Upper lobe of right lung (tissue), 1 donor: ENCODE results near the gene NFKB1. TPM values are rescaled to one million over a fixed set of nuclear protein-coding genes. Genes with fewer than 3 reads are reported as not detected.

ENCODE experiments used
- ATAC-seq: fragments of 200-7000 bp; cut with Tn5 transposase; one replicate; pipeline ENCODE4 v1.9.1; 2020; ENCODE audit warnings: mild to moderate bottlenecking, moderate library complexity
- DNase-seq: peaks from one replicate; pipeline ENCODE4 v3.0.0-alpha.2; 2020
- H3K27ac ChIP-seq: fragments of 200-600 bp; one replicate; pipeline ENCODE4 v1.8.0; 2022
- H3K27me3 ChIP-seq: fragments of 200-600 bp; one replicate; pipeline ENCODE4 v1.8.0; 2022; ENCODE audit warnings: mild to moderate bottlenecking
- H3K36me3 ChIP-seq: fragments of 200-600 bp; one replicate; pipeline ENCODE4 v1.8.0; 2022
- H3K4me1 ChIP-seq: fragments of 200-600 bp; one replicate; pipeline ENCODE4 v1.8.0; 2022
- H3K4me3 ChIP-seq: fragments of 200-600 bp; one replicate; pipeline ENCODE4 v1.8.0; 2022; ENCODE audit warnings: mild to moderate bottlenecking
- H3K9me3 ChIP-seq: fragments of 200-600 bp; one replicate; pipeline ENCODE4 v1.8.0; 2022
- CTCF ChIP-seq: fragments of 200-600 bp; IDR thresholded peaks from one replicate; pipeline ENCODE4 v1.8.0; 2022; ENCODE audit warnings: antibody characterized with exemption
- intact Hi-C: fragments of 100-400 bp; cut with DNase I; formaldehyde crosslinking; loops from one replicate; pipeline ENCODE4 v1.11.0; 2022
- total RNA-seq: library from RNA; stranded (reverse); fragmentation: NEBNext Ultra II Directional; extraction: Animal tissue kit (Norgen Biotek cat#: 25700); gene quantifications from one replicate; pipeline ENCODE4 v1.2.1, GENCODE V29; 2021
- donor health status: DM: no; HTN: yes; CAD: no; lungs with severe emphysema.

NFKB1 gene
- total RNA-seq, 1 donor from 2014 or later = 48.8 TPM

- DNase-seq = no peak
- H3K4me1 ChIP-seq = peaks cover 45% of the 10 kb centered on the region
- no peak for TF ChIP-seq CTCF
- peak overlapping the region; percentile 98 for H3K27ac ChIP-seq
- no peaks in the 10 kb centered on the region for H3K9me3 ChIP-seq
- H3K4me3 ChIP-seq = peak overlapping the region; percentile 92
- peak; percentile 73 for ATAC-seq
- intact Hi-C loops = no loop called here
- no peaks in the 10 kb centered on the region for H3K27me3 ChIP-seq
- H3K36me3 ChIP-seq = no peaks in the 10 kb centered on the region
These were observed 213 bp downstream of the NFKB1 start for GRCh38 chr4:102501447-102501696.

- no peak for ATAC-seq
- Histone ChIP-seq H3K27me3 (no peaks in the 10 kb centered on the region), H3K36me3 (no peaks in the 10 kb centered on the region), H3K4me3 (peak overlapping the region; percentile 92), H3K4me1 (peaks cover 48% of the 10 kb centered on the region), H3K9me3 (no peaks in the 10 kb centered on the region), H3K27ac (peak overlapping the region; percentile 98)
- TF ChIP-seq CTCF = no peak
- no peak for DNase-seq
- intact Hi-C loops = no loop called here
These were observed 1.3 kb downstream of the NFKB1 start for GRCh38 chr4:102502543-102502818.

GRCh38 chr4:102503301-102503746 lies 2.2 kb downstream of the NFKB1 start:
- Histone ChIP-seq H3K27ac (peak overlapping the region; percentile 98), H3K36me3 (no peaks in the 10 kb centered on the region), H3K9me3 (no peaks in the 10 kb centered on the region), H3K4me1 (peaks cover 48% of the 10 kb centered on the region), H3K4me3 (peak overlapping the region; percentile 92), H3K27me3 (no peaks in the 10 kb centered on the region)
- no peak for TF ChIP-seq CTCF
- ATAC-seq (no peak), DNase-seq (no peak)
- intact Hi-C loops = no loop called here

GRCh38 chr4:102503831-102504786 lies 3.0 kb downstream of the NFKB1 start:
- intact Hi-C loops = no loop called here
- Histone ChIP-seq H3K9me3 (no peaks in the 10 kb centered on the region), H3K27me3 (no peaks in the 10 kb centered on the region), H3K36me3 (no peaks in the 10 kb centered on the region), H3K4me3 (peak overlapping the region; percentile 92), H3K4me1 (peaks cover 54% of the 10 kb centered on the region), H3K27ac (peak overlapping the region; percentile 98)
- no peak for TF ChIP-seq CTCF
- DNase-seq = no peak
- ATAC-seq = no peak

- Histone ChIP-seq H3K9me3 (no peaks in the 10 kb centered on the region), H3K27ac (peak overlapping the region; percentile 14), H3K27me3 (no peaks in the 10 kb centered on the region), H3K36me3 (no peaks in the 10 kb centered on the region), H3K4me1 (peaks cover 54% of the 10 kb centered on the region), H3K4me3 (no peak overlapping the region)
- no peak for TF ChIP-seq CTCF
- no peak for ATAC-seq
- no peak for DNase-seq
- intact Hi-C loops = no loop called here
These were observed 3.8 kb downstream of the NFKB1 start for GRCh38 chr4:102504941-102505340.

GRCh38 chr4:102505708-102506107 lies 4.5 kb downstream of the NFKB1 start:
- Histone ChIP-seq H3K27me3 (no peaks in the 10 kb centered on the region), H3K27ac (no peak overlapping the region), H3K4me3 (no peak overlapping the region), H3K4me1 (peaks cover 47% of the 10 kb centered on the region), H3K36me3 (no peaks in the 10 kb centered on the region), H3K9me3 (no peaks in the 10 kb centered on the region)
- ATAC-seq (no peak), DNase-seq (no peak)
- intact Hi-C loops = no loop called here
- no peak for TF ChIP-seq CTCF
